ENCODE results near the gene METTL2B. TPM values are rescaled to one million over a fixed set of nuclear protein-coding genes. Genes with fewer than 3 reads are reported as not detected.
A peak's percentile ranks its signal among the peaks of the same experiment; 100 is the strongest.
"Not testable (repeated sequence)": the region's sequence is repeated elsewhere in the genome, so short reads cannot be mapped to it uniquely, and the experiment has no call there.

METTL2B gene
- total RNA-seq, 1 donor from 2014 or later = 31.3 TPM

GRCh38 chr7:128455543-128456254, 20.8 kb upstream of the METTL2B start, which contains the start of gene HILPDA:
Gene HILPDA, plus strand, starts transcription at chr7:128455878. Its CDS starts 1,391 bp downstream, at chr7:128457269.
- DNase-seq = peak; percentile 96

- no peak for DNase-seq
These were observed 20.3 kb upstream of the METTL2B start for GRCh38 chr7:128456255-128456725.

- DNase-seq = not testable (repeated sequence)
These were observed 19.2 kb upstream of the METTL2B start for GRCh38 chr7:128457385-128457784.

- DNase-seq = no peak
These were observed 17.6 kb upstream of the METTL2B start for GRCh38 chr7:128458956-128459355.

- DNase-seq = peak; percentile 81
These were observed 17.1 kb upstream of the METTL2B start for GRCh38 chr7:128459394-128459878.

GRCh38 chr7:128462460-128462859, 14.1 kb upstream of the METTL2B start:
- DNase-seq = no peak

- not testable (repeated sequence) for DNase-seq
These were observed 13.2 kb upstream of the METTL2B start for GRCh38 chr7:128463345-128463744.

GRCh38 chr7:128463933-128464332, 12.6 kb upstream of the METTL2B start:
- DNase-seq = not testable (repeated sequence)

- DNase-seq = not testable (repeated sequence)
These were observed 9.7 kb upstream of the METTL2B start for GRCh38 chr7:128466871-128467270.

GRCh38 chr7:128477336-128477690, 765 bp downstream of the METTL2B start:
- DNase-seq = not testable (repeated sequence)

GRCh38 chr7:128479082-128479481, 2.5 kb downstream of the METTL2B start:
- DNase-seq = not testable (repeated sequence)

GRCh38 chr7:128488134-128488533, 11.6 kb downstream of the METTL2B start:
- not testable (repeated sequence) for DNase-seq

GRCh38 chr7:128497405-128497804, 20.9 kb downstream of the METTL2B start:
- no peak for DNase-seq

GRCh38 chr7:128505416-128505815, 28.9 kb downstream of the METTL2B start:
- DNase-seq = not testable (repeated sequence)

GRCh38 chr7:128506819-128507218, 30.3 kb downstream of the METTL2B start:
- DNase-seq = not testable (repeated sequence)

- not testable (repeated sequence) for DNase-seq
These were observed 30.9 kb downstream of the METTL2B start for GRCh38 chr7:128507321-128507993.

GRCh38 chr7:128511692-128512091, 35.1 kb downstream of the METTL2B start:
- DNase-seq = not testable (repeated sequence)

GRCh38 chr7:128515232-128515631, 38.7 kb downstream of the METTL2B start:
- DNase-seq = not testable (repeated sequence)

- not testable (repeated sequence) for DNase-seq
These were observed 40.5 kb downstream of the METTL2B start for GRCh38 chr7:128517023-128517422.

GRCh38 chr7:128523226-128523931, 46.8 kb downstream of the METTL2B start:
- DNase-seq = peak; percentile 55

GRCh38 chr7:128523932-128524524, 47.5 kb downstream of the METTL2B start:
- DNase-seq = not testable (repeated sequence)

GRCh38 chr7:128525584-128525983, 49.0 kb downstream of the METTL2B start:
- not testable (repeated sequence) for DNase-seq

Data from tongue (tissue), 2 donors.